Measurements from ENCODE around the gene ESRRB.

Gene ESRRB

GRCh38 chr14:76405627-76406026, 29.7 kb downstream of the ESRRB start:
- DNase-seq (ENCODE audit: low read depth in 1 of 2, low spot score in 1 of 2) = no peak

DNA sequence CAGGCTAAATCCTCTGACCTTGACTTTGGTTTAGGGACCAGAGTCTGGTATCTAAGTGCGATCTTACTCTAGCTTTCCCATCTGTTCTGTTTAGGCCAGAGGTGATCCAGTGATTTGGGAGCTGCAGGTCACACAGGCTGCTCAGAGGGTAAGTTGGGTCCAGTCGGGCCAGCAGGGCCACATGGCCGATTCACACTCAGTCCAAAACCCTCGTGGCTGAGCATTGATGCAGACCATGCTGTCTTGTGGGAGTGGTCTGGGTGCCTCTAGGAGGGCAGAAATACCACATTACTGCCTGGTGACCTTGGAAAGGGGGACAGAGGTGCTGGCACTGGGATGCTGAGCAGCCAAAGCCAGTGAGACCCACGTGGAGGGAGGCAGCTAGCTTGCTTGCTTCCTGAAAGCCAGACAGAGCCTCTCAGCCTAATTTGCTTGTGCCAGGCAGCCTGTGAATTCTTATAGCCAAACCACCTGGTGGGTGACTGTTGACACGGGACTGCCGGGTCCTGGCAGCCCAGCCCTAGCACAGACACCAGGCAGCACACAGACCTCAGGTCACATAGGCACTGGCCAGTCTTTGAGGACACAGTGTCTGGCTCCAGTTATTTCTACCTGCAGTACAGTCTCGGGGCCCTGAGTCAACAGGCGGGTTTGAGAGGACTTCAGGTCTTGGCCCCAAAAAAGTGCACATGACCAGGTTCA, 31.7 kb downstream of the ESRRB start:
- no peak for DNase-seq (ENCODE audit: low read depth in 1 of 2, low spot score in 1 of 2)

DNA sequence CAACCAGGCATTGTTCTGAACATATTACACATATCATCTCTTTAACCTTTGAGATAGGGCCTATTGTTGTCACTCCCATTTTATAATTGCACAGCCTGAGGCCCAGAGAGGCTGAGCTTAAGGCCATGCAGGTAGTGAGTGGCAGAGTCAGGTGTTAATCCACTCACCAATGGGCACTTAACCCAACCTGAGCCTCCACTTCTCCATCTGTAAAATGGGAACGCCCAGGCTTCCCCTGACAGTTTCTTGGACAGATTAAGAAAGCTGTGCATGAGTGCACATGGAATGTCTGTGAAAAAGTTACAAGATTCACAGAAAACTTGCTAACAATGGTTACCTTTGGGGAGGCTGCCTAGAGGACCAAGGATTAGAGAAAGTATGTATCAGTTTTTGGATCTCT, 32.9 kb downstream of the ESRRB start:
- DNase-seq (ENCODE audit: low read depth in 1 of 2, low spot score in 1 of 2) = no peak

DNA sequence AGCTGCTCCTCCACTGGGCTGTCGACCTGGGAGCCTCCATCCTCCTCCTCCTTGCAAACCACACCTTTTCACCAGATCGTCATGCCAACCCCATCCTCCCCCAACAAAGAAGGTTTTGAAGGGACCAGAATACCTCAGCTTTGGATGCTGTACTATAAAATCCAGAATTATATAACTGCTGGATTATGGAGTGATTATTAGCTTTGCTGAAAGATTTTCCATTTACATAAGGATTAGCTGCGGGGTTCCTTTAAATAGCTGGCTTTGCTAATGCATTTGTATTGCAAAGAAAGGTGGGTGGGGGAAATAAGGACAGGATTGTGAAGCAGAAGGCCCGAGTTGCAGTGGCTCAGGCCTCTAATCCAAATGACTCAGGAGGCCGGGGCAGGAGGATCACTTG, 36.6 kb downstream of the ESRRB start:
- no peak for DNase-seq (ENCODE audit: low read depth in 1 of 2, low spot score in 1 of 2)

DNA sequence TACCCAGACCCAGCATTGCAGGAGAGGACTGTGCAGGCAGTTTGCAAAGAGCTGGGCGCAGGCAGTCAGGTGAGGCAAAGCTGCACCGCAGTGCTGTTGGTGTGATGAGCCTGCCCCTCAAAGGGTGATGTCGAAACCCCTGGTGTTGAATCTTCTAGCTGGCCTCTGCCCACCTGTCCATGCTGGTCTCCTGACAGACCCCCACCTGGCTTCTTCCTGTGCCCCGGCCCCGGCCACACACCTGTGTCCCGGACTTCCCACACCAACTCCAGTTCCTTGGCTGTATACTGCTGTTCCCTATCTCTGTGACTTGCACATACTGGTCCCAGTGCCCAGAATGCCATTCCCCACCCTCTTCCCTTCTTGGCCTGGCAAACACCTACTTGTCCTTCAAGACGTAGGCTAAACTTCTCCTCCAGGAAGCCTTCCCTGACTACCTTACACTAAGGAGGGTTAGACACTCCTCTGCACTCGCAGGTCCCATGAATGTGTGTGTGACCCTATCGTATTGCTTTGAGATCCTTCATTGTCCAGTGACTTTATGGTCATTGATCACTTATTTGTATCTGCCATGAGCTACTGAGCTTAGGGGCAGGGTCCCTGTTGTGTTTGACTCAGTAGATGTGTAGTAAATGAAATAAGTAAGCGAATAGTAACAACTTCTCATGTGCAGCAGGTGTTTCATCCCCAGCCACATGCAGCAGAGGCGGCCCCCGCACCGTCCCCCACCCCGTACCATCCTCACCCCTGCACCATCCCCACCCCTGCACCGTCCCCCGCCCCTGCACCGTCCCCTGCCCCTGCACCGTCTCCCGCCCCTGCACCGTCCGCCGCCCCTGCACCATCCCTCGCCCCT, 37.4 kb downstream of the ESRRB start:
- DNase-seq (ENCODE audit: low read depth in 1 of 2, low spot score in 1 of 2) = no peak

GRCh38 chr14:76413962-76414600, 38.1 kb downstream of the ESRRB start:
- no peak for DNase-seq (ENCODE audit: low read depth in 1 of 2, low spot score in 1 of 2)

DNA sequence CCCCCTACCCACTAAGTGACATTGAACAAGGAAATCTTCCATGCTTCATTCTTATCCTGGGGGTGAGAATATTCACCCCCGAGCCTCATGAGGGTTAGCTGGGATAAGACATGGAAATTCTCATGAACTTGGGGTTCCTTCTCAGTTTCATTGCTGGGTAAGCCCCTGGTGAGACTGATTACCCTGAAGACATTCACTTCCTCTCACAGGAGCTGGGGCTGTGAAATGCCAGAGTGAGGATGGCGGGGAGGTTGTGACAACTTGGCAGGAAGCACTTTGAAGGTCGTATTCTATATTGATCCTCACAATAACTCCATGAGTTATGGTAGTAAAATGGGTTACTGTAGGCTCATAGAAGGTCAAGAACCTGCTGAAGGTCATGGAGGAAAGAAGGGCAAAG, 43.5 kb downstream of the ESRRB start:
- DNase-seq (ENCODE audit: low read depth in 1 of 2, low spot score in 1 of 2) = no peak

- no peak for DNase-seq (ENCODE audit: low read depth in 1 of 2, low spot score in 1 of 2)
These were observed 44.9 kb downstream of the ESRRB start for GRCh38 chr14:76420827-76421226.

DNA sequence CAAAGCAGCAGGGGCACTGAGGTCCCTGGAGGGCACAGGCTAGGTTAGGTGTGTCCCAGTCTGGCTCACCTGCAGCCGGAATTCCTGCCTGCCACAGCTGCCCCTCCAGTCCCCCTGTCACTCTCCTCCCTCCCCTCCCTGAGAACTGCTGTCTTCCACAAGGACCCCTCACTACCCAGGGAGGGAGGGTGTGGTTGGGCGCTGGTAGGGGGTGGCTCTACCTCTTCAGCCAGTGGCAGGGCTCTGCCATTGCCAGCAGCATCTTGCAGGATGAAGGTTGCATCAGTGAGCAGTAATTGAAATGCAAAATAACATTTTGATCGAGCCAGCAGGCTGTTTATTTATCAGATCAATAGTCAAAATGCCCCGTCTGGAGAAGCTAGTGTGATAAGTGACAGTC, 45.7 kb downstream of the ESRRB start:
- DNase-seq (ENCODE audit: low read depth in 1 of 2, low spot score in 1 of 2) = no peak

- no peak for DNase-seq (ENCODE audit: low read depth in 1 of 2, low spot score in 1 of 2)
These were observed 46.7 kb downstream of the ESRRB start for GRCh38 chr14:76422662-76423061.

- DNase-seq (ENCODE audit: low read depth in 1 of 2, low spot score in 1 of 2) = no peak
These were observed 47.6 kb downstream of the ESRRB start for GRCh38 chr14:76423534-76423933.

DNA sequence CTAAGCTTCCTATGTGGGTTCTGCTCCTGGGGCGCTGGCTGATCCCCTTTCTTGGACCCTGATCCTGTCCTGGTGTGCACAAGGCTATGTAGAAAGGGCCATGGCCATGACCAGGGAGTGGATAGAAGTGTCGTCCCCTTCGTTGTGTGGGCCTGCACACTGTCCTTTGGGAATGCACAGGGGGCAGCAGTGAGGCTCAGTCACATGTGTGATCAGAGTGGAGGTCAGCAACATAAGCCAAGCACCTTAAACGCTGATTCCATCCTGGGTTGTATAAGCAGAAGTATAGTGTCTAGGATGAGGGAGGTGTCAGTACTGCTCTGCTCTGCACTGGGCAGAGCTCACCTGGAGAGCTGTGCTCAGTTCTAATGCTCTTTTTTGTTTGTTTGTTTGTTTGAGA, 48.4 kb downstream of the ESRRB start:
- DNase-seq (ENCODE audit: low read depth in 1 of 2, low spot score in 1 of 2) = no peak

DNA sequence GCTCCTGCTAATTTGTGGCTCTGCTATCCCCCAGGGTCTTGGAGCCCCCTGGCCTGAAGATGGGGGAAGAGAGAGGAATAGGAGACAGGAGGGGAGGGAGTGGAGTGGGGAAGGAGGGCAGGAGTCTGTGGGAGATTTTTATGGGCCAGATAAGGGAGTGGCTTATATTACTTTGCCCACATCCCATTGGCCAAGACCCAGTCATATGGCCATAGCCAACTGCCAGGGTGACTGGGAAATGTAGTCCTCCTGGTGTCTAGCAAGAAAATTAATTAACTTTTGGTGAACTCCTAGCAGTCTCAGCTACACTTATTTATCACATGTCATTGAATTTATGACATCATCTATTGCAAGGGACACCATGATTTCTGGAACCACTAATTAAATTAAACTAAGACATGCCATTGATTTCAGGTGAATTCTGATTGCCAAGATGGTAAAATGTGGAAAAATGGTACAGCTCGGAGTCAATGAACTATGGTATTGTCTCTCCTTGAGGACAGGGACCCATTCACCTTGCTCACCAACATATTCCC, 50.3 kb downstream of the ESRRB start:
- no peak for DNase-seq (ENCODE audit: low read depth in 1 of 2, low spot score in 1 of 2)

GRCh38 chr14:76428611-76429010, 52.7 kb downstream of the ESRRB start:
- no peak for DNase-seq (ENCODE audit: low read depth in 1 of 2, low spot score in 1 of 2)

- no peak for DNase-seq (ENCODE audit: low read depth in 1 of 2, low spot score in 1 of 2)
These were observed 54.1 kb downstream of the ESRRB start for GRCh38 chr14:76430017-76430416.

GRCh38 chr14:76430475-76430980, 54.6 kb downstream of the ESRRB start:
- DNase-seq (ENCODE audit: low read depth in 1 of 2, low spot score in 1 of 2) = no peak

GRCh38 chr14:76431538-76431937, 55.6 kb downstream of the ESRRB start:
- no peak for DNase-seq (ENCODE audit: low read depth in 1 of 2, low spot score in 1 of 2)

- DNase-seq (ENCODE audit: low read depth in 1 of 2, low spot score in 1 of 2) = no peak
These were observed 57.2 kb downstream of the ESRRB start for GRCh38 chr14:76432827-76433752.

GRCh38 chr14:76434220-76434619, 58.3 kb downstream of the ESRRB start:
- DNase-seq (ENCODE audit: low read depth in 1 of 2, low spot score in 1 of 2) = no peak

DNA sequence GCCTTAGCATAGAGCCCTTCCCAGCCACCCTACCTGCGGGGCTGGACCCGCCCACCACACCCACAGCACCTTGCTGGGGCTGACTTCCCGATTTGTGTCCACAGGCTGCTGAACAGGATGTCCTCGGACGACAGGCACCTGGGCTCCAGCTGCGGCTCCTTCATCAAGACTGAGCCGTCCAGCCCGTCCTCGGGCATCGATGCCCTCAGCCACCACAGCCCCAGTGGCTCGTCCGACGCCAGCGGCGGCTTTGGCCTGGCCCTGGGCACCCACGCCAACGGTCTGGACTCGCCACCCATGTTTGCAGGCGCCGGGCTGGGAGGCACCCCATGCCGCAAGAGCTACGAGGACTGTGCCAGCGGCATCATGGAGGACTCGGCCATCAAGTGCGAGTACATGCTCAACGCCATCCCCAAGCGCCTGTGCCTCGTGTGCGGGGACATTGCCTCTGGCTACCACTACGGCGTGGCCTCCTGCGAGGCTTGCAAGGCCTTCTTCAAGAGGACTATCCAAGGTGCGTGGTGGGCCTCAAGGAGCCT, 63.4 kb downstream of the ESRRB start:
- DNase-seq (ENCODE audit: low read depth in 1 of 2, low spot score in 1 of 2) = no peak

Data from stimulated activated CD4-positive, alpha-beta T cell treated with anti-CD3 and anti-CD28 coated beads, Interleukin-15, amount 100 ng/mL, for 1 hour (primary cell).